Sigmoid colon (tissue), 7 donors: ENCODE measurements around the gene SLC34A3. TPM values are rescaled to one million over a fixed set of nuclear protein-coding genes. Genes with fewer than 3 reads are reported as not detected.

Experiments used
- DNase-seq: peaks from one replicate; pipeline ENCODE4 v3.0.0-alpha.2; 2019
- H3K27ac ChIP-seq, 4 donors: fragments of 200-600 bp; sonication (generic); one replicate each; pipeline ENCODE4 v1.5.1; 2016 to 2019; ENCODE audit warnings: mild to moderate bottlenecking in 1 of 4
- H3K27me3 ChIP-seq, 3 donors: fragments of 200-600 bp; sonication (generic); one replicate each; pipeline ENCODE4 v1.5.1; 2019; ENCODE audit warnings: mild to moderate bottlenecking in 1 of 3
- H3K36me3 ChIP-seq, 4 donors: fragments of 200-600 bp; sonication (generic); one replicate each; pipeline ENCODE4 v1.5.1; 2016 to 2019
- H3K4me1 ChIP-seq, 4 donors: fragments of 200-600 bp; sonication (generic); one replicate each; pipeline ENCODE4 v1.5.1; 2017 to 2019
- H3K4me3 ChIP-seq, 4 donors: fragments of 200-600 bp; sonication (generic); one replicate each; pipeline ENCODE4 v1.5.1; 2017 to 2019; ENCODE audit warnings: mild to moderate bottlenecking in 2 of 4, moderate library complexity in 1 of 4
- H3K9me3 ChIP-seq, 4 donors: fragments of 200-600 bp in 3 of 4; sonication (generic) in 3 of 4; one replicate each; pipeline versions ENCODE4 v1.5.1 to v1.6.1; 2013 to 2019
- CTCF ChIP-seq, 4 experiments: fragments of 450-650 bp in 3 of 4; fragments of 200-600 bp in 1 of 4; IDR thresholded peaks; one replicate each; pipeline ENCODE4 v1.5.1; 2016 to 2019; ENCODE audit warnings: antibody characterized with exemption in 4 of 4, mild to moderate bottlenecking in 3 of 4, moderate library complexity in 2 of 4
- EP300 ChIP-seq, 4 donors: sonication (generic); formaldehyde crosslinking; IDR thresholded peaks; one replicate each; pipeline ENCODE4 v1.6.1; 2017; ENCODE audit warnings: antibody characterized with exemption in 4 of 4
- POLR2A ChIP-seq, 2 donors: fragments of 450-650 bp; IDR thresholded peaks; one replicate each; pipeline ENCODE4 v1.6.1; 2016; ENCODE audit warnings: antibody characterized with exemption in 2 of 2, mild to moderate bottlenecking in 2 of 2, moderate library complexity in 2 of 2
- POLR2AphosphoS5 ChIP-seq, 4 donors: sonication (generic); formaldehyde crosslinking; IDR thresholded peaks; one replicate each; pipeline ENCODE4 v1.6.1; 2017; ENCODE audit warnings: antibody characterized with exemption in 4 of 4
- WGBS, 2 donors: extraction: QIAGEN DNeasy Blood & Tissue Kit; methylation state at CpG; one replicate each; pipeline ENCODE4 v1.1.7; 2013; 5-methylcytosine and 5-hydroxymethylcytosine counted together
- intact Hi-C: fragments of 100-400 bp; cut with DNase I; formaldehyde crosslinking; loops from one replicate; pipeline ENCODE4 v1.15.1; 2023
- polyA plus RNA-seq, 3 donors: library from polyadenylated mRNA; stranded (reverse); fragments of 200-250 nt; gene quantifications; one replicate each; pipeline ENCODE4 v1.2.3, GENCODE V29; 2013
- total RNA-seq, 4 donors: library from RNA; depleted of rRNA; stranded (reverse); fragments of >200 nt; gene quantifications; one replicate each; pipeline ENCODE4 v1.1.0, GENCODE V29; 2016
- donor health status: healthy with polysubstance abuse.
- donor health status: Bipolar disorder and iron deficiency.
- donor health status: healthy.

The SLC34A3 gene
- total and polyA plus RNA-seq, 7 donors: not detected

GRCh38 chr9:137191245-137191644 is 39.5 kb upstream of the SLC34A3 start:
- Histone ChIP-seq H3K4me3 (no peak overlapping the region), H3K36me3 (peaks cover 0 to 25% (median 12%) of the 10 kb centered on the region in 4 donors), H3K4me1 (peaks cover 0 to 44% (median 37%) of the 10 kb centered on the region in 4 donors), H3K27ac (no peak overlapping the region), H3K9me3 (no peaks in the 10 kb centered on the region), H3K27me3 (no peaks in the 10 kb centered on the region)
- DNase-seq: no peak
- intact Hi-C loops: no loop called here
- TF ChIP-seq CTCF (IDR thresholded peaks at IDR 0.05): no peak
- TF ChIP-seq EP300 (IDR thresholded peaks at IDR 0.05): no peak
- no peak for TF ChIP-seq POLR2A (IDR thresholded peaks at IDR 0.05)
- no peak for TF ChIP-seq POLR2AphosphoS5 (IDR thresholded peaks at IDR 0.05)
- 73 to 83% methylated on average over 3 of the region's 3 CpGs for WGBS, 2 donors

GRCh38 chr9:137191691-137192447 is 38.8 kb upstream of the SLC34A3 start:
- H3K4me3 ChIP-seq: no peak overlapping the region
- WGBS, 2 donors: 87 to 90% methylated on average over 22 of the region's 22 CpGs
- TF ChIP-seq POLR2A (IDR thresholded peaks at IDR 0.05) (no peak), EP300 (IDR thresholded peaks at IDR 0.05) (no peak), CTCF (IDR thresholded peaks at IDR 0.05) (no peak), POLR2AphosphoS5 (IDR thresholded peaks at IDR 0.05) (no peak)
- intact Hi-C loops: no loop called here
- no peak for DNase-seq
- H3K36me3 ChIP-seq: peaks cover 0 to 25% (median 12%) of the 10 kb centered on the region in 4 donors
- H3K27me3 ChIP-seq: no peaks in the 10 kb centered on the region
- peaks cover 0 to 37% (median 31%) of the 10 kb centered on the region in 4 donors for H3K4me1 ChIP-seq
- H3K9me3 ChIP-seq: no peaks in the 10 kb centered on the region
- no peak overlapping the region for H3K27ac ChIP-seq

GRCh38 chr9:137192448-137192780 is 38.3 kb upstream of the SLC34A3 start:
- intact Hi-C loops: no loop called here
- H3K27ac ChIP-seq: no peak overlapping the region

GRCh38 chr9:137192859-137193258 is 37.8 kb upstream of the SLC34A3 start:
- H3K27me3 ChIP-seq: no peaks in the 10 kb centered on the region
- no peak overlapping the region for H3K27ac ChIP-seq
- 88 to 91% methylated on average over 2 of the region's 2 CpGs for WGBS, 2 donors
- TF ChIP-seq EP300 (IDR thresholded peaks at IDR 0.05): no peak
- TF ChIP-seq POLR2AphosphoS5 (IDR thresholded peaks at IDR 0.05): no peak
- no peak for TF ChIP-seq CTCF (IDR thresholded peaks at IDR 0.05)
- TF ChIP-seq POLR2A (IDR thresholded peaks at IDR 0.05): no peak
- intact Hi-C loops: no loop called here
- H3K9me3 ChIP-seq: no peaks in the 10 kb centered on the region
- H3K4me3 ChIP-seq: no peak overlapping the region
- peaks cover 0 to 25% (median 9%) of the 10 kb centered on the region in 4 donors for H3K36me3 ChIP-seq
- no peak for DNase-seq
- H3K4me1 ChIP-seq: peaks cover 0 to 33% (median 27%) of the 10 kb centered on the region in 4 donors

More at GRCh38 chr9:137192448-137192780, 38.3 kb upstream of the SLC34A3 start:
- Histone ChIP-seq H3K4me1 (peaks cover 0 to 33% (median 27%) of the 10 kb centered on the region in 4 donors), H3K27me3 (no peaks in the 10 kb centered on the region), H3K4me3 (no peak overlapping the region), H3K36me3 (peaks cover 0 to 25% (median 10%) of the 10 kb centered on the region in 4 donors), H3K9me3 (no peaks in the 10 kb centered on the region)
- WGBS, 2 donors: 80 to 91% methylated on average over 10 of the region's 10 CpGs
- TF ChIP-seq CTCF (IDR thresholded peaks at IDR 0.05) (no peak), EP300 (IDR thresholded peaks at IDR 0.05) (no peak), POLR2AphosphoS5 (IDR thresholded peaks at IDR 0.05) (no peak), POLR2A (IDR thresholded peaks at IDR 0.05) (no peak)
- no peak for DNase-seq
